Breast epithelium (tissue), 3 donors: ENCODE results near the gene HEY2.

ENCODE experiments used
- CTCF ChIP-seq, 3 donors: fragments of 450-650 bp; IDR thresholded peaks; one replicate each; pipeline ENCODE4 v1.5.1; 2016 to 2017; ENCODE audit warnings: antibody characterized with exemption in 3 of 3, mild to moderate bottlenecking in 3 of 3, moderate library complexity in 3 of 3
- POLR2A ChIP-seq: fragments of 450-650 bp; IDR thresholded peaks from one replicate; pipeline ENCODE4 v1.6.1; 2016; ENCODE audit warnings: antibody characterized with exemption, mild to moderate bottlenecking, moderate library complexity
- POLR2AphosphoS5 ChIP-seq, 3 donors: sonication (generic); formaldehyde crosslinking; IDR thresholded peaks; one replicate each; pipeline ENCODE4 v1.6.1; 2017; ENCODE audit warnings: antibody characterized with exemption in 3 of 3

GRCh38 chr6:125718109-125718508 is 31.3 kb upstream of the HEY2 start:
- TF ChIP-seq CTCF (IDR thresholded peaks at IDR 0.05): no peak
- no peak for TF ChIP-seq POLR2A
- TF ChIP-seq POLR2AphosphoS5 (IDR thresholded peaks at IDR 0.05): no peak
